Mesenteric fat pad (tissue), 1 donor: ENCODE data around the gene UGT2B17. TPM values are rescaled to one million over a fixed set of nuclear protein-coding genes. Genes with fewer than 3 reads are reported as not detected.
"Not testable (repeated sequence)": the region's sequence is repeated elsewhere in the genome, so short reads cannot be mapped to it uniquely, and the experiment has no call there.

Source experiments
- DNase-seq: peaks from one replicate; pipeline ENCODE4 v3.0.0-alpha.2; 2020; ENCODE audit warnings: low spot score
- total RNA-seq: library from RNA; stranded (reverse); fragmentation: NEBNext Ultra II Directional; extraction: Animal tissue kit (Norgen Biotek cat#: 25700); gene quantifications from one replicate; pipeline ENCODE4 v1.2.1, GENCODE V29; 2021
- donor health status: DM: yes; HTN: yes; CAD: no.

The UGT2B17 gene
- total RNA-seq, 1 donor from 2014 or later = 0.29 TPM

GRCh38 chr4:68569466-68570121 is 6.5 kb downstream of the UGT2B17 start:
- DNase-seq = no peak

GRCh38 chr4:68569036-68569435 is 7.1 kb downstream of the UGT2B17 start:
- DNase-seq = not testable (repeated sequence)

- DNase-seq = not testable (repeated sequence)
Measured at GRCh38 chr4:68568535-68568934, 7.6 kb downstream of the UGT2B17 start.

- not testable (repeated sequence) for DNase-seq
Measured at GRCh38 chr4:68566364-68566763, 9.8 kb downstream of the UGT2B17 start.

- DNase-seq = not testable (repeated sequence)
Measured at GRCh38 chr4:68565082-68565481, 11.0 kb downstream of the UGT2B17 start.

- DNase-seq = not testable (repeated sequence)
Measured at GRCh38 chr4:68560364-68561070, 15.6 kb downstream of the UGT2B17 start.

GRCh38 chr4:68553830-68554229 is 22.3 kb downstream of the UGT2B17 start:
- DNase-seq = not testable (repeated sequence)

GRCh38 chr4:68552818-68553811 is 23.0 kb downstream of the UGT2B17 start:
- not testable (repeated sequence) for DNase-seq

GRCh38 chr4:68542742-68543141 is 33.4 kb downstream of the UGT2B17 start:
- not testable (repeated sequence) for DNase-seq

GRCh38 chr4:68536375-68536774 is 39.7 kb downstream of the UGT2B17 start:
- no peak for DNase-seq

- DNase-seq = no peak
Measured at GRCh38 chr4:68535974-68536373, 40.1 kb downstream of the UGT2B17 start.

GRCh38 chr4:68522232-68522631 is 53.9 kb downstream of the UGT2B17 start:
- not testable (repeated sequence) for DNase-seq

GRCh38 chr4:68520985-68521384 is 55.1 kb downstream of the UGT2B17 start:
- no peak for DNase-seq

- no peak for DNase-seq
Measured at GRCh38 chr4:68518889-68519288, 57.2 kb downstream of the UGT2B17 start.

- DNase-seq = not testable (repeated sequence)
Measured at GRCh38 chr4:68505452-68505851, 70.7 kb downstream of the UGT2B17 start.

- DNase-seq = not testable (repeated sequence)
Measured at GRCh38 chr4:68504836-68505235, 71.3 kb downstream of the UGT2B17 start.

- not testable (repeated sequence) for DNase-seq
Measured at GRCh38 chr4:68503462-68503861, 72.7 kb downstream of the UGT2B17 start.

- DNase-seq = no peak
Measured at GRCh38 chr4:68499021-68499420, 77.1 kb downstream of the UGT2B17 start.

GRCh38 chr4:68498413-68499007 is 77.6 kb downstream of the UGT2B17 start:
- DNase-seq = no peak

- DNase-seq = no peak
Measured at GRCh38 chr4:68494688-68495087, 81.4 kb downstream of the UGT2B17 start.
